HK-2 (cell line): ENCODE data around the gene NFATC3.

Experiments
- DNase-seq: peaks from one replicate; pipeline ENCODE4 v3.0.0-alpha.2; 2018; ENCODE audit not compliant: unreplicated experiment

The NFATC3 gene

DNA sequence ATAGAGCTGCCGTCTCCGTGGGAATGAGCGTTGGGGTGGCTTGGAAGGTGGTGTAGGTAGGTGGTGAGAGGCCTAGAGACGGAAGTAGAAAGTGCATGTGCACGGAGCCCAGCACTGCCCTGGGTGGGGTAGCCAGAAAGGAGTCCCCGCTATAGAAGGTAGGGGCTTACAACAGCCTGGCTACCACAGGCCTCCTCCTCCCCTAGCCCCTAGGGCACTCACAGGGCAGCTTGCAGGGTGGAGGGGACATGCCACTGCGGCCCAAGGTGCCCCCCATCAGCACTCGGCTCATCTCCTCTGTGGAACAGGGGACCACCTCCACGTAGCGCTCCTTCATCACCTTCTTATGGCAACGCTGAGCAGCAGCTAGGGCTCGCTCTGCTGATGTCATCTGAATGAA is 145.8 kb downstream of the NFATC3 start:
- no peak for DNase-seq

DNA sequence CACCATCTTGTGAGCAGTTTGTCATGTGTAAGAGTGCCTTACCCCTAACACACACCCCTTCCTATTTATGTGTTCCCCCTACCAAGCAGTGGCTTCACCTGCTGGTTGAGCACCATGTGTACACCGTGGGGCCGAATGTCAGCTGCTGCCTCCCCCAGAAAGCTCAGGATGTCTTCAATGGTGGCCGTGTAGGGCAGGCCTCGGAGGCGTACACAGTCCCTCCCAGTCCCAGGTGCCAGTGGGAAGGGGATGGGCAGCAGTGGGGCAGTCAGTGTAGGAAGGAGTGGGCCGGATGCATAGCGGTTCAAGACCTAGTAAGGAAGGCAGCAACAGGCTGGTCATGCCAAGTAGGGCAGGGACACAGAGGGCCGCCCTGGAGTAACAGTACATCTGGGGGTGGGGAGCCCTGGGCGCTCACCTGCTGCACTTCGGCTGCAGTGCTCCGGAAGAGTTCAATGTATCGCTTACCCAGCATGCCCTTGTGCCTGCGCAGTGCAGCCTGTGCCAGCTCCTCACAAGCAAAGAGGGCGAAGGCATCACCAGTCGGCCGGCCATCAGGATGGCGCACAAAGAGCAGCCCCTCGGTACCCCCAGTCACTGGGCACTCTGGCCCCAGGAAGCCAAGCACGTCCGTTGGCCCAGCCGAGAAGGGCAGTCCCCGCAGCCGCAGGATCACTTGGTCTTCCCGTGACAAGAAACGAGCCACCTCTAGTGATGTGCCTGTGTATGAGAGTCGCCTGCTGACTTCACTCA is 146.4 kb downstream of the NFATC3 start:
- no peak for DNase-seq

DNA sequence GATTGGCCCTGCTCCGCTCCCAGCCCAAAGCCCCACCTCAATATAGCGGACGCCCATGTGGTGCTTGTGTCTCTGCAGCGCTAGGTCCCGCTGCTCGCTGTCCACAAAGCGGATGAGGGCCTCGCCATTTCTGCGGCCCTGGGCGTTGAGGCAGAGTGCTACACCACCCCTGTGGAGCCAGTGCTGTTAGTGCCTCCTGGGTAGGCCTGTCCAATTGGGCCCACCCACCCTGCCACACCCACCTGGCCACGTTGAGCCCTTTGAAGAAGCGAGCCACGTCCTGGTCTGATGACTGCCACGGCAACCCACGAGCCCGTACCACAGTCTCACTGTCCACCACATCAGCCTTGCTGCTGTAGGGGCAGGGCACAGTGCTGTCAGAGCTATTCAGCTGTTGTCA is 147.2 kb downstream of the NFATC3 start:
- DNase-seq: no peak

DNA sequence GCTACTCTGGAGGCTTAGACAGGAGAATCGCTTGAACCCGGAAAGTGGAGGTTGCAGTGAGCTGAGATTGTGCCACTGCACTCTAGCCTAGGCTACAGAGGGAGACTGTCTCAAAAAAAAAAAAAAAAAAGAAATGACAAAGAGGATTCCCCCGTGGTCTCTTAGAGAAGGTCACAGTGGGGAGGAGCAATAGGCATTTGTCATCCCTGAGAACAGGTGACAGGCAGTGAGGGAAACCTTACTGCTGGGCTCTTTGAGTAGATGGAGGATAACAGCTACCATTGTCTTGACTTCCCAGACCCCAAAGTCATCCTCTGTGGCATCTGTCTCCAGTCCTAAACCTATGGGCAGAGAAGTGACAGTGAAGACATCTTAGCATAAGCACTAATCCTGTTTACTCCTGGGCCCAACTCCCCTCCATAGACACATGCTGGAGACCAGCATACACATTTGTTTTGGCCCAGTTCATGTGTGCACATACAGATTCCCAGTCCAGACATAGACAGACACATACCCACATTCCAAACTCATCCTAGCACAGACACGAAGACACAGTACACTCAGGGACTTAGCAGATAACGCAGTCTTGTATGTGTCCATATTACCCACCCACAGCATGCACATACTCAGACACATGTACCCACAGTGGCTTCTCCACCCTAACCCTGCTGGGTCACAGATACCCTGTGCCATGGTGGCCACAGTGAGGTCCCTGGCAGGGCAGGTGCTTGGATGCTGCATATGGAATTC is 148.1 kb downstream of the NFATC3 start:
- no peak for DNase-seq

DNA sequence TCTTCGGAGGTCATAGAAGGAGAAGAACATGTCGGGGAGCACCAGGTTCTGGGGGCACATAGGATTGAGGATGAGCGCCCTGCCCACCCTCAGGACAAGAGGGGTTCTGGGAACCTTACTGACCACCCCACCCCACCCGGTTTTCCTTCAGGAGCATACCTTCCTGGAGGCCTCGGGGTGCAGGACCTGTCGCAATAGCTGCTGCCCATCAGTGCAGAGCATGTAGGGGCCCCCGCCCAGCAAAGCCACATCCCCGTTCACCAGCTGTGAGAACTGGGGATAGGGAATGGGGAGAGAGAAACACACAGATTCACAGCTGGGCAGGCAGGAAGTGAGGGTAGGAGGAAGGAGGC is 148.6 kb downstream of the NFATC3 start:
- DNase-seq: no peak

DNA sequence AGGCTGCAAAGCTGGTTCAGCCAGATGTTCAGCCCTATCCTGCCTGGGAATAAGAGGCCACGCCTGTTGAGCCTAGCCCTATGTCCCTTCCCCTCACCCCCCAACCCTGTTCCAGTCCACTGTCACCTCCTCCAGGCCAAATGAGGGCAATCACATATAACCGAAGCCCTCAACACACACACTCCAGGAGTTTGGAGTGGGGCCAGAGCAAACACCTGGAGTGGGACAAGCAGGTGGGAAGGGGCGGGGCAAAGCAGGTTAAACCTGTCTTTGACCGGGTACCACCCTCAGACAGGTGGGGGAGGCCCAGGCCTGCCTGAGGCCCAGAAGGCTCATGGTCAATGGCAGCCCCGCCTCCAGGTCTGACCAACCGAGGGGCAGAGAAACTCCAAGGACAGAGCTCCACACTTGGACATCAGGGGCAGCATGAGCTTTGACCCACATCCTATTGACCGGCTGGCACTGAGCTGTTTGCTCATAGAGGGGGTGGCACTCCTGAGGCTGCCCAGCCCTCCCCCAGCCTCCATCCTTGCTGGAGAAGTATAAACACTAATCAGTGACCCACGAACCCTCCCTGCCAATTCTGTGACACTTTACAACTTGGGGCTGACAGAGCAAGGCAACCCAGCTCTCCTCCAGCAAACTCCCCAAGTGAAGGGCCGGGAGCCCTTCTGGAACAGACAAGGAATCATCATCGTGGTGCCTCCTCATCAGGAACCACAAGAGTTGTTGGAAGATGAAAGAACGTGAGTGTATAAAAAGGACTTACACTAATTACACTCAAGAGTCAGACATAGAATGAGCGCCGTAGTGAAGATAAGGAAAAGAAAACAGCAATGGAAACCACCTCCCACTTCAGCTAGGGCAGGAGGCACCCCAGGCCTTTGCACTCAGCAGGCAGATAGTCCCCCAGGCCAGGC is 149.3 kb downstream of the NFATC3 start:
- DNase-seq: no peak

DNA sequence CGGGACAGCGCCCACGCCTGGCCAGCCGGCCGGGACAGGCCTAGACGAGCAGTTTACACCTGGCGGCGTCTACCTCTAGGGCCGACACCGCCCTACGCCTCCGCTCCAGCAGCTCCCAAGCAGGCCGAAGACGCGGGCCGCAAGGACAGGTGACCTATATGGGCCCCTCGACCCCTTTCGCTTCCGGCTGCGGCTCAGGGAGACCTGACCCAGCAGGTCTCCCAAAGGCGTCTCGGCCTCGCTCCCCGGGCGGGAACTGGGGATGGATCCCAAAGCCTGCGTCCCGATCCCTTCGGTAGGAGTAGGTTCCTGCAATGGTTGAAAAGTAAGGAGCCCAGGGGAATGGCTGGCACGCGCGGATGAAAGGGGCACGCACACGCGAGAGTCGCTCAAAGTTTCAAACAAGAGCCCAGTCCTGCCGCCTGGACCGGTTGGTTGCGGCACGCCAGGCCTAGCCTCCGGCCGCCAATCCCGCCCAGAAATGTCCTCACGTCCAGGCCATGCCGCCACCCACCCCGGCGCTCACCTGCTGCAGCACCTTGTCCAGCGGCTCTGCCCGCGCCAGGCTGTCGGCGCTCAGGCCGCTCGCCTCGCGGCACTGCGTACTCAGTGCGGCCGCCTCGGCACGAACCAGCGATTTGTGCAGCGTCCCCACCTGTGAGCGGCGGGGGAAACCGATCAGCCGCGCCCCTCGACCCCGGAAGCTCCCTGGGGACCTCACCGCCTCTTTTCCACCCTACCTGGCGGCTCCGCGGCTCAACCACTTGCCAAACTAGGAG is 150.1 kb downstream of the NFATC3 start:
- DNase-seq: peak; percentile 66

DNA sequence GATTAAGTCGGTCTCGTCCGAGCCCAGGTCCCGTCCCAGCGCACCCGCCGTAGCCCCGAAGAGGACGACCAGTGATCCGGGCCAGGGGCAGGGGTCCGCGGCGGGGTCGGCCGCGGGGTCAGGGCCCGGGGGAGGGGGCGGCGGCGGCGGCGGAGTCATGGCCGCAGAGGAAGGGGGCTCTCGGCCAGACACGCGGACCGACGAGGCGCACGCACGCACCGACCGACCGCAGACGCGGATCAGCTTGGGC is 150.6 kb downstream of the NFATC3 start, which contains the start of gene ESRP2:
Gene ESRP2 (minus strand): TSS at position 241 of the 250 bp plus-strand sequence. CDS start 82 bp downstream, at position 159.
- no peak for DNase-seq

DNA sequence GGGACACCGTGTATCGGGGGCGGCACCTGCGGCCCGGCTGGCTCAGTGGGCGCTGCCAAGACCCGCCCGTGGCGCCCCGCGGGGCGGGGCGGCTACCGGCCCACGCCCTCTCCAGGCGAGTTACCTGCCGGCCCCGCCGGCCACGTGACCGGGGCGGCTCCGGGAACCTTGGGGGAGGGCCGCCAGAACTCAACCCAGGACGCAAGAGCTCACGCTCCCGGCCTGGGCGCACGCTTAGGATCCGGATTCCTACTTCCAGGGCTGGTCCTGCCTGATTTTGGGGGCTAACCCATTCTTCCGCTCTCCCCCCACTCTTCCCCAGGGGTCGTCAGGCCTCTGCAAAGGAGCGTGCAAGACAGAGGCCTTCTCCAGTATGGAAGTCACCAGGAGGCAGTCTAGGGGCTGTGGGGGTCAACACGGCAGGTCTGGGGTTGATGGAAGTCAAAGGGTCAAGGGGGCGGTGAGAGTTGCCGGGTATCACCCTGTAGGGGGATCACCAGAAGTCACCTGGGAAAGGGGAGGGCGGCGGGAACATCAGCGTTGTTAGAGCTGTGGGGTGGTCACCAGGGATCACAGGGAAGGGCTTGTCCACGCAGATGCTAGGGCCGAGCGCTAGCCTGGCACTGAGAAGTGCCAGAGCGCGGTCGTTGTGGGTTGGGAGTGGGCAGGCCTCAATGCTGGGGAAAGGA is 151.1 kb downstream of the NFATC3 start:
- peak; percentile 88 for DNase-seq

DNA sequence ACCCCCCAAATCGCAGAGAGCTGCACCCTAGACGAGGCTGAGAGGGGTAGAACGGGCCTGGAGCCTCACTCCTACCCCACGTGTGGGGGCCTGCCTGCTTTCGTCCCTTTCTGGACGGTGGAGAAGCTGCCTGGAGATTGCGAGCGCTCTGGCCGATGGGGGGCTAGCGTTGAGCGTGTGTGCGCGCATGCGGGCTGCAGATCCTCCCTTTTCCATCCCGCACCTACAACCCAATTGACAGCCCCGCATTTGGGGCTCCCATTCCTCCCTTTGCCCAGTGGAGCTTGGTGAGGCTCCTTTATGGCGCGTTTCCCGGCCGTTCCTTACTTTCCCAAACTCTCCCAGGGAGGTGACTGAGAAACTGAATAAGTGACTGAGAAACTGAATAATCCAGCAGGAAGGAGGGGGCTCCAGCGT is 151.7 kb downstream of the NFATC3 start:
- DNase-seq: no peak

DNA sequence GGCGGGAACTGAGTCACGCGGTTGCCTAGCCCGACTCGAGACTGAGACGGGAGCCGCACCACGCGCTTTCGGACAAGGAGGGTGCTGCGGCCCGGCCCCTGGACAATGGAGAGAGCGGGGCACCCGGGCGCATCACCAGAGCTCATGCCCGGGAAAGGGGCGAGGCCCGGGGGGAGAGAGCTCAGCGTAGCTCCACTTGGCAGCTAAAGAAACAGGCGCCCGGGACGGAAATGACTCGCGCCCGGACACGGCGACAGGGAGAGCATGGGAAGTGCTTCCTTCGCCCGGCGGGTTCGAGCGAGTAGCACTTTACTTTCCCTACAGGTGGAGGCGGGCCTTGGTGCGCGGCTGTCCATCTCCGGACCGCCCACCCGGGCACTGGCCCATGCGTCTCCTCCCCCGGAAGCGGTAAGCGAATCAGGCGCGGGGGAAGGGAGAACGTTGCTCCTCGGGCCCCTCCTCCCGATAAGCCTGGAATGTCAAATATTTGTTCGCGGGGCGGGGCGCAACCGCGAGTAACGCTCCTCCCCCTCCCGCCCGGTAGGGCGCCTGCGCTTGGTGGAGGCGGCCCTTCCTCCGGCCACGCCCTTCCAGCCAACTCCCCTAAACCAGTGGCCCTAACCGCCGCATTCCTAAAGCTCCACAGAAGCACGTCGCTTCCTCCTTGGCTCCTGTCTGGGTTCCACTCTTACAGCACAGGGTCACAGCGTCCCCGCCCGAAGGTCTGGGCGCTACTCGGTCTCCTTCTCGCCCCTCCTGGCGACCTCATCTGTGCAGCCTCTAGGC is 152.3 kb downstream of the NFATC3 start:
- peak; percentile 99 for DNase-seq

DNA sequence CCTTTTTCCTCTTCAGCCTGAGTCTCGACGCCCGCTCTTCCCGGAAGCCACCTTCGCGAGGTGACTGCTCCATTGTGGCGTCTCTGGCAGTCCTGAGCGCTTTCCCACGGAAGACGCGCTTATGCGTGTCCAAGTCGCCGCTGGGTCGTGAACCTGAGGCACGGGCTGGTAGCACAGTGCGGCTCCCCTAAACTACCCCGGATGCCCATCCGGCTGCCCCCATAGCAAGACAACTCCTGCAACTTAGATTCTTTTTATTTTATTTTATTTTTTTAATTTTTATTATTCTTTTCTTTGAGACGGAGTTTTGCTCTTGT is 152.8 kb downstream of the NFATC3 start:
- DNase-seq: no peak

DNA sequence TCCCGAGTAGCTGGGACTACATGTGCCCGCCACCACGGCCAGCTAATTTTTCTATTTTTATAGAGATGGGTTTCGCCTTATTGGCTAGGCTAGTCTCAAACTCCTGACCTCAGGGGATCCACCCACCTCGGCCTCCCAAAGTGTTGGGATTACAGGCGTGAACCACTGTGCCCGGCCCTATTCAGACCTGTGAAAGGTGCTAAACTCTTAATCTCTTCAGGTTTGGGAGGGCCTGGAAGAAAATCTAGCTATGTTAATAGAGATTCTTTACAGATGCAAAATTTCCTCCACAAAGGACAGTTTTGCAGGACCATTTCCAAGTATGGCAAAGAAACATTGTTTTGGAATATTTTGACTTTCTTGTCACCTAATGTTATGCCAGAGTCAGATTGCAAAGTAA is 156.9 kb downstream of the NFATC3 start:
- no peak for DNase-seq

DNA sequence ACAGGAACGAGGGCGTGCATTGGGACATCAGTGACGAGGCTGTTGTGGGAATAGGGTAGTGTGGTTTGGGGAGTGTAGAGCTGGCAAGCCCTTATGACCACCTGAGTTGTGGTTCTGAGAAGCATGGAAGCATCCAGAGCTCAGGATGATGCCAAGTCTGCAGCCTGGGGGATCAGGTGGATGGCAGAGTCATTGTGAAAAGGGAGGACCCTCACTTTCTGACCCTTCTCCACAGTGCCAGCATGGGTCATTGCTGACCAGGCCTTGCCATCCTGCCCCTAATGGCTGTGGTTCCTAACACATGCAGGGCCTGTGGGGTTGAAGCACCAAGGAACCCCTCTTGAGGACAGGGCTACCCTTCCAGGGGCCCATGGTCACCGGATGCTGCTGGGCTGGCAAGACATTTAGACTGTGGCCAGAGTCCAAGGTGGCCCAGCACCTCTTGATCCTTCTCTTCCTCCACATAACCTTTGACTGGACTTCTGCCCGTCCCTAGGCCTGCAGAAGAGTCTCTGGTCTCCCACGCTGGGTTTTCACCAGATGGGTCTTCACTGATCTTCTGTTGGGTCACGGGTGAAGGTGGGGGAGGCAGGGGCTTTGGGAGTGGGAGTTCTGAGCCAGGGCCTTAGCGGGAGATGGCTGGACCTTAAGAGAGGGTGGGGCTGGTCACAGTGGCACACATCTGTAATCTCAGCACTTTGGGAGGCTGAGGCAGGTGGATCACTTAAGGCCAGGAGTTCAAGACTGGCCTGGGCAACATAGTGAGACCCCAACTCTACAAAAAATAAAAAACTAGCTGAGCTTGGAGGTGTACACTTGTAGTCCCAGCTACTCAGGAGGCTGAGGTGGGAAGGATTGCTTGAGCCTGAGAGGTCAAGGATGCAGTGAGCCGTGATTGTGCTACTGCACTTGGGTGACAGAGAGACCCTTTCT is 158.0 kb downstream of the NFATC3 start:
- DNase-seq: no peak

DNA sequence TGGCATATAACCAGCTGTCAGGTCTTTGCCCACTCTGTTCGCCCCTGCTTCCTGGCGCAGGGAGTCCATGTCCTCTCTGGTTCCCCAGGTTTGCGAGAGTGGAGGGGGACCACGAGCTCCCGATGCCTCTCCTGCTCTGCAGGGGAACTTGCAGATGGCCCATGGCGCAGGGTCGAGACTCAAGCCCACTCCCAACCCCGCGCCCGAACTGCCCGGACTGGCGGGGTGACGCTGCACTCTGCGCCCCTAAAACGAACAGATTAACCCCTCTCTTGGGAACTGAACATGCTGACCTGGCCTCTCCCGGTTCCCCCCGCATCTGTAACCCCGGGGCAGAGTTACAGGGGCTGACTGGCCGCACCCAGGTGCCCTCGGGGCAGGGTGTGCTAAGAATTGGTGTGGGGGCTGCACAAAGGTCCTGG is 159.3 kb downstream of the NFATC3 start:
- no peak for DNase-seq

DNA sequence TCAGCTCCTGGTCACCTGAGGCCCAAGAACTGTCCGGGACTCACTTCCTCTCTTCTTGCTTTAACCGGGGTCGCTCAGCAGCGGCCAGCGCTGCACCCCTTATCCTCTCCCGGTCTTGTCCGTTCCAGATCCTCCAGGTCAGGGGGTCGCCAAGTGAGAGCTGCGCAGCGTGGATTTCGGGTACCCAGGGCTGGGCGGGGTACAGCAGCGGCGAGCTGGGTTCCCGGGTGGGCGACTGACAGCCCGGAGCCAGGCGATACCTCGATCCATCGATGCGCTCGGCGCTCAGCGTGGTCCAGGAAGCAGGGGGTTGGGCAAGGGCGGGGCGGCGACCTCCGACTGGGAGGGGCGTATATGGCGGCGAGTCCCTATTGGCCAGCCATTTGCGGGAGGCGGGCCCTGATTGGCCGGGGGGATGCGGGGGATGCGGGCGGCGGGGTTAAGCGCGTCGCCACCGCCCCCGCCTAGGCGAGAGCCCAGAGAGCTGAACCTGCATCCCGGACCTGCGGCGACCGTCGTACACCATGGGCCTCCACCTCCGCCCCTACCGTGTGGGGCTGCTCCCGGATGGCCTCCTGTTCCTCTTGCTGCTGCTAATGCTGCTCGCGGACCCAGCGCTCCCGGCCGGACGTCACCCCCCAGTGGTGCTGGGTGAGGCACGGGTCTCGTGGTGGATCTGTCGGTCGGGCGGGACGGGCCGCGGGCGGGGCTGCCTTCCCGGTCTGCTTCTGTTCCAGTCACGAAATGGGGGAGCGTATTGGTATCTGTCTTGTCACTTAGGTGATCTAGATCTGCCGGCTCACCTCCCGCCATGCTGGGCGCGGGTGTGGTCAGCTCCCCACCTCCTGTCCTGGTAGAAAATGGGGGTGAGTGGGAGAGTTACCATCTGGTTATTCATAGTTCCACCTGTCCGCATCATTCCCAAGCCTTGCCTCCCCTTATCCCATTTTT is 160.0 kb downstream of the NFATC3 start, which contains the start of gene PLA2G15:
Gene PLA2G15 (plus strand): TSS at position 471 of the 951 bp plus-strand sequence. CDS start 54 bp downstream, at position 525.
- DNase-seq: peak; percentile 97

DNA sequence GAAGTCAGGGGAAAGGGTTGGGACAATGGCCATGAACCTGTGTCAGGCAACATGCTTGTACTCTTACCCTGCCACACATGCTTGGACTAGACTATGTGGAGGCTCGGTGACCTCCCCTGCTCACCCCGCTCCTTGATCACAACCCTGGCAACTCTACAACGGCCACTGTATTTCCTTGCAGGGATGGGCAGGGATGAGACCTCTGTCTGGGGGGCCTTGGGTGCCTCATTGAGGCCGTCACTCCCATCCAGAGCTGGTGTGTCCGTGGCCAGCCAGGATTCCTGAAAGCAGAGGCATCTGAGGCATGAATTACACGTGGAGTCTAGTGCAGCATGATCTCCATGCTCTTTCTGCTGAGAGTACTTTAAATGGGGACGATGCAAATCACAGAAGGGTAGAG is 161.0 kb downstream of the NFATC3 start:
- no peak for DNase-seq

DNA sequence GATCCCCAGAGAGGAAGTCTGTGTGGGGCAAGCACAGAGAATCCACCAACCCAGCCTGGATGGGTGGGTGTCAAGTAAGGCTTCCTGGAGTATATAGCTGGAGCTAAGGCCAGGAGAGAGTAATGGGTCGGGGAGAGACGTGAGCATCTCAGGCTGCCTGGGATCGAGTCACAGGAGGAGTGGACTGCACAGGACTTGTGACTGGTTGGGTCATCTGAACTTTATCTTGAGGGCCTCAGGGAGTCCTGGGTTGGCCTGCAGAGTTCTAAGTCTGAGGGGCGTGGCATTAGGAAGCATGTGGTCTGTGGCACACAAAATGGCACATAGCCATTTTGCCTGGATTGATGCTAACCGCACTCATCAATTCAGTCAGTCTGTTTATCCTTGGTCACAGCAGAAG is 161.5 kb downstream of the NFATC3 start:
- DNase-seq: no peak
